NB4 (cell line): ENCODE measurements around the gene TCP11L1.

Experiments
- POLR2A ChIP-seq: IDR thresholded peaks from 2 replicates; pipeline ENCODE4 v1.6.1; 2011; ENCODE audit warnings: mild to moderate bottlenecking; ENCODE audit not compliant: insufficient read length; ENCODE audit errors: extremely low read depth
- TF ChIP-seq, protein P1 (sequence below): IDR thresholded peaks from one replicate; pipeline ENCODE4 v1.5.1; 2012; ENCODE audit warnings: low read depth, low read length

DNA sequence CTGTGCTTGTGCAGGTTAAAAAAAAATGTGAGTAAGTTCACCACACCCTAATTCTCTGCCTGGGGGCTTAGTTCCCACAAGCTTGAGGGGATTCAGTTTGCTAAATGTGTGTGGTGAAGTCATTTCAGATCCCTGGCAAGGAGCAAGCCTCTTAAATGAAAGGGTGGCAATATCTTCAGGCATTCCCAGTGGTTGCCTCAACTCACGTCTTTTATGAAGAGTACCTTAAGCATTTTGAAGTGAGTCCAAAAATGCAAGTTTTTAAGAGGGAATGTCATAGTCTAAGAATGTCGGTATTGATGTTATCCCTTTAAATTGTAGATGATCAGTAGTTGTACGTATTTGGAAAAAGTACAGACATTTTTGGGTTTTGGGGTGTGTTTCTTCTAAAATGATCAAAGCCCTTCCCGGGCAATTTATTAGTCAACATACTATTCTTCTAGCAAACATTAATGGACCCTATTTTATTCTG, 4.9 kb downstream of the TCP11L1 start:
- TF ChIP-seq, protein P1, sequence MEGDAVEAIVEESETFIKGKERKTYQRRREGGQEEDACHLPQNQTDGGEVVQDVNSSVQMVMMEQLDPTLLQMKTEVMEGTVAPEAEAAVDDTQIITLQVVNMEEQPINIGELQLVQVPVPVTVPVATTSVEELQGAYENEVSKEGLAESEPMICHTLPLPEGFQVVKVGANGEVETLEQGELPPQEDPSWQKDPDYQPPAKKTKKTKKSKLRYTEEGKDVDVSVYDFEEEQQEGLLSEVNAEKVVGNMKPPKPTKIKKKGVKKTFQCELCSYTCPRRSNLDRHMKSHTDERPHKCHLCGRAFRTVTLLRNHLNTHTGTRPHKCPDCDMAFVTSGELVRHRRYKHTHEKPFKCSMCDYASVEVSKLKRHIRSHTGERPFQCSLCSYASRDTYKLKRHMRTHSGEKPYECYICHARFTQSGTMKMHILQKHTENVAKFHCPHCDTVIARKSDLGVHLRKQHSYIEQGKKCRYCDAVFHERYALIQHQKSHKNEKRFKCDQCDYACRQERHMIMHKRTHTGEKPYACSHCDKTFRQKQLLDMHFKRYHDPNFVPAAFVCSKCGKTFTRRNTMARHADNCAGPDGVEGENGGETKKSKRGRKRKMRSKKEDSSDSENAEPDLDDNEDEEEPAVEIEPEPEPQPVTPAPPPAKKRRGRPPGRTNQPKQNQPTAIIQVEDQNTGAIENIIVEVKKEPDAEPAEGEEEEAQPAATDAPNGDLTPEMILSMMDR = no peak
- TF ChIP-seq POLR2A = no peak
